KMS-11 (cell line): ENCODE data around the gene PACSIN1.

Source experiments
- H2AFZ ChIP-seq: fragments of 200-600 bp; sonication (generic); 2 replicates; pipeline ENCODE4 v1.6.1; 2016; ENCODE audit warnings: antibody characterized with exemption, mixed run types, low read depth
- H3K27ac ChIP-seq: fragments of 200-600 bp; sonication (generic); 2 replicates; pipeline ENCODE4 v1.6.1; 2016; ENCODE audit warnings: mild to moderate bottlenecking, mixed run types
- H3K27me3 ChIP-seq: fragments of 200-600 bp; sonication (generic); 2 replicates; pipeline ENCODE4 v1.6.1; 2017; ENCODE audit warnings: mild to moderate bottlenecking, low read depth, mixed run types, moderate library complexity; ENCODE audit not compliant: insufficient read depth
- H3K36me3 ChIP-seq: fragments of 200-600 bp; sonication (generic); 2 replicates; pipeline ENCODE4 v1.6.1; 2017; ENCODE audit warnings: mild to moderate bottlenecking, mixed run types; ENCODE audit not compliant: insufficient read depth
- H3K4me1 ChIP-seq: fragments of 200-600 bp; sonication (generic); 2 replicates; pipeline ENCODE4 v1.6.1; 2016; ENCODE audit warnings: mild to moderate bottlenecking, low read depth, mixed run types; ENCODE audit not compliant: poor library complexity, severe bottlenecking
- H3K4me2 ChIP-seq: fragments of 200-600 bp; sonication (generic); 2 replicates; pipeline ENCODE4 v1.7.0; 2016; ENCODE audit warnings: mild to moderate bottlenecking, mixed run types
- H3K4me3 ChIP-seq: fragments of 200-600 bp; sonication (generic); IDR thresholded peaks from 2 replicates; pipeline ENCODE4 v1.6.1; 2017; ENCODE audit warnings: low read depth, low read length, mixed read lengths; ENCODE audit not compliant: insufficient read depth
- H3K79me2 ChIP-seq: fragments of 200-600 bp; sonication (generic); 2 replicates; pipeline ENCODE4 v1.6.1; 2016; ENCODE audit warnings: low read depth, mixed run types; ENCODE audit not compliant: insufficient read depth
- H3K9ac ChIP-seq: fragments of 200-600 bp; sonication (generic); 2 replicates; pipeline ENCODE4 v1.6.1; 2016; ENCODE audit warnings: mild to moderate bottlenecking, mixed run types
- H4K20me1 ChIP-seq: fragments of 200-600 bp; sonication (generic); 2 replicates; pipeline ENCODE4 v1.6.1; 2016; ENCODE audit warnings: mild to moderate bottlenecking, mixed run types; ENCODE audit not compliant: insufficient read depth
- CTCF ChIP-seq: fragments of 200-600 bp; sonication (generic); conservative IDR thresholded peaks from 2 replicates; pipeline ENCODE4 v1.6.1; 2017; ENCODE audit warnings: low read depth, mild to moderate bottlenecking, antibody characterized with exemption, low read length, moderate library complexity, mixed read lengths

The PACSIN1 gene

DNA sequence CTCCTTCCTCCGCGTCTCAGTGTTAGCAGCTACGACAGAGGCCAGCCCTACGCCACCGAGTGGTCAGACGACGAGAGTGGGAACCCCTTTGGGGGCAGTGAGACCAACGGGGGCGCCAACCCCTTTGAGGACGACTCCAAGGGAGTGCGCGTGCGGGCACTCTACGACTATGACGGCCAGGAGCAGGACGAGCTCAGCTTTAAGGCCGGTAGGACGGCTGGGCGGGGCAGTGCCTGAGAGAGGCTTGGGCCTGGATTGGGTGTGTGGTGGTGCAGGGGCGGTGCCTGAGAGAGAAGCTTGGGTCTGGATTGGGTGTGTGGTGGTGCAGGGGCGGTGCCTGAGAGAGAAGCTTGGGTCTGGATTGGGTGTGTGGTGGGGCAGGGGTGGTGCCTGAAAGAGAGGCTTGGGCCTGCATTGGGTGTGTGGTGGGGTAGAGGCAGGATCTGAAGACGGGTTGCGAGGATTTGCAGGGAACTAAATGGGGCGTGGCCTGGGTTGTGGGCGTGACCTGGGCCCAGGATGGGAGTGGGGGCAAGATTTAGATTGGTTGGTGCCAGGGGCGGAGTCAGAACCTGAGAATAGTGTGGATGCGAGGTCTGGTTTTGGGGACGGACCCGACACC is 65.8 kb downstream of the PACSIN1 start:
- no peaks in the 10 kb centered on the region for H3K79me2 ChIP-seq
- no peak overlapping the region for H2AFZ ChIP-seq
- peaks cover 2% of the 10 kb centered on the region for H3K4me1 ChIP-seq
- no peaks in the 10 kb centered on the region for H3K27me3 ChIP-seq
- no peak overlapping the region for H3K4me3 ChIP-seq
- no peak overlapping the region for H3K9ac ChIP-seq
- no peaks in the 10 kb centered on the region for H4K20me1 ChIP-seq
- H3K36me3 ChIP-seq, result no peaks in the 10 kb centered on the region
- no peak overlapping the region for H3K4me2 ChIP-seq
- H3K27ac ChIP-seq, result no peak overlapping the region
- no peak for TF ChIP-seq CTCF

DNA sequence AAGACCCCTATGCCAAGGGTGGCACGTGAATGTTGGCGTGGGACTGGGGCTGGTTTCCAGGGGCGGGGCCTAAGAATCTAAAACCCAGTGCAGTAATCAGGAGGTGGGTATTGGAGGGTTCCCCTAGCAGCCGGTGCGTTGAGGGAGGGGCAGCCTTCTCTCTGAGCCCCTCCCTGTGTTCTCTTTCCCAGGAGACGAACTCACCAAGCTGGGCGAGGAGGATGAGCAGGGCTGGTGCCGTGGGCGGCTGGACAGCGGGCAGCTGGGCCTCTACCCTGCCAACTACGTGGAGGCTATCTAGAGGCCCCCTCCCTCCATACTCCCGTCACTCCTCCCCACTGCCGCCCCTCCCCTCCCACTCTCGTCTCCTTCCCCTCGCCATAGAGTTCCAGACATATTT is 66.4 kb downstream of the PACSIN1 start:
- no peaks in the 10 kb centered on the region for H4K20me1 ChIP-seq
- no peak overlapping the region for H3K9ac ChIP-seq
- H3K4me3 ChIP-seq, result no peak overlapping the region
- no peaks in the 10 kb centered on the region for H3K36me3 ChIP-seq
- no peak overlapping the region for H3K4me2 ChIP-seq
- H2AFZ ChIP-seq, result no peak overlapping the region
- H3K27ac ChIP-seq, result no peak overlapping the region
- no peaks in the 10 kb centered on the region for H3K79me2 ChIP-seq
- no peaks in the 10 kb centered on the region for H3K27me3 ChIP-seq
- no peak for TF ChIP-seq CTCF
- H3K4me1 ChIP-seq, result no peaks in the 10 kb centered on the region

DNA sequence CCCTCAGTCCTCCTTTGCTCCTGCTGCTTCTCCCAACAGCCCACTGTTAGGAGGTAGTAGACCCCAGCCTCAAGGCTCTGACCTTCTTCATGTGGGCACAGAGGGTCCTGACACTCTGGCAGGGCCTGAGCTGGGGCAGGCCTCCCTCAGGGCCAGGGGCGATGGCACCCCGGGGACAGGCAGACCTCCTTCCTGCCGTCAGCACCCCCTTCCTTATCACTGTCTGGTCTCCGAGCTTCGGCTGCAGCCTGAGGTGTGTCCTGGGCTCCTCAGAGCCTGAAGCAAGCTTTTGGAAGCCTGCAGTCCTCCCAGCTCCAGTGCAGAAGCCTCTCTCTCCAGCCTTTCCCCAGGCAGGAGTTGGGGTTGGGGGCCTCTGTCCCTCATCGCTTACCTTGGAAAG is 68.3 kb downstream of the PACSIN1 start:
- H4K20me1 ChIP-seq, result no peaks in the 10 kb centered on the region
- H3K27ac ChIP-seq, result no peak overlapping the region
- TF ChIP-seq CTCF, result no peak
- no peak overlapping the region for H2AFZ ChIP-seq
- no peak overlapping the region for H3K9ac ChIP-seq
- H3K4me2 ChIP-seq, result no peak overlapping the region
- no peaks in the 10 kb centered on the region for H3K79me2 ChIP-seq
- no peak overlapping the region for H3K4me3 ChIP-seq
- no peaks in the 10 kb centered on the region for H3K27me3 ChIP-seq
- H3K4me1 ChIP-seq, result no peaks in the 10 kb centered on the region
- no peaks in the 10 kb centered on the region for H3K36me3 ChIP-seq

DNA sequence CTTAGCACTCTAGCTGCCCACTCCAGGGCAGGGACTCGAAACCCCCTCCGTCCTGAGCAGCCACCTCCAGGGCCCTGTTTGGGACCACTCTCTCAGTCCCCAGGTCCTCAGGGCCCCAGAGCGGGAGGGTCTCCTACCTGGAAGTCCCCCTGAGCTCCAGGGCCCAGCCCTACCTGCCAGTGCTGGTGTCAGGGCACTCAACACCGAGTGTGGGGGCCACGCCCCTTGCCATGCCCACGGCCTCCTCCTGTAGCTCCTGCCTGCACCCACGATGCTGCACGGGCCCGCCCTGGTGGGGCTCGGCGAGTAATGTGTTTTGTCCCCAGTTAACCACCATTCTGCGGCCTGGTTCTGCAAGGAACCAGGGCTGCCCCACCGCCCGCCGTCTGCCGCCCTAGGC is 68.8 kb downstream of the PACSIN1 start:
- no peak overlapping the region for H3K27ac ChIP-seq
- no peaks in the 10 kb centered on the region for H3K4me1 ChIP-seq
- no peaks in the 10 kb centered on the region for H3K36me3 ChIP-seq
- H2AFZ ChIP-seq, result no peak overlapping the region
- TF ChIP-seq CTCF, result no peak
- no peak overlapping the region for H3K9ac ChIP-seq
- no peak overlapping the region for H3K4me3 ChIP-seq
- no peak overlapping the region for H3K4me2 ChIP-seq
- no peaks in the 10 kb centered on the region for H3K79me2 ChIP-seq
- no peaks in the 10 kb centered on the region for H4K20me1 ChIP-seq
- H3K27me3 ChIP-seq, result no peaks in the 10 kb centered on the region
